OCI-LY1 (cell line): ENCODE data around the gene ZIC1.

Experiments used
- H2AFZ ChIP-seq: fragments of 200-600 bp; sonication (generic), shearing (Covaris generic); 2 replicates; pipeline ENCODE4 v1.6.0; 2014; ENCODE audit warnings: antibody characterized with exemption, mild to moderate bottlenecking, low read length
- H3F3A ChIP-seq: fragments of 200-600 bp; sonication (generic), shearing (Covaris generic); 2 replicates; pipeline ENCODE4 v1.6.0; 2014; ENCODE audit warnings: mild to moderate bottlenecking, antibody characterized with exemption, low read length, moderate library complexity; ENCODE audit not compliant: insufficient read depth
- H3K27ac ChIP-seq: fragments of 200-600 bp; sonication (generic); 2 replicates; pipeline ENCODE4 v1.5.1; 2014; ENCODE audit warnings: low read length, mixed run types, mild to moderate bottlenecking, low read depth; ENCODE audit not compliant: poor library complexity, severe bottlenecking
- H3K27me3 ChIP-seq: fragments of 200-600 bp; sonication (generic); 2 replicates; pipeline ENCODE4 v1.6.0; 2014; ENCODE audit warnings: antibody characterized with exemption, mild to moderate bottlenecking, low read length, moderate library complexity; ENCODE audit not compliant: insufficient read depth
- H3K36me3 ChIP-seq: fragments of 200-600 bp; sonication (generic); 2 replicates; pipeline ENCODE4 v1.6.1; 2014; ENCODE audit warnings: mild to moderate bottlenecking, antibody characterized with exemption, low read length, moderate library complexity, mixed read lengths; ENCODE audit not compliant: insufficient read depth
- H3K4me1 ChIP-seq: fragments of 200-600 bp; sonication (generic); 2 replicates; pipeline ENCODE4 v1.5.1; 2014; ENCODE audit warnings: mild to moderate bottlenecking, low read length, moderate library complexity; ENCODE audit not compliant: insufficient read depth, severe bottlenecking
- H3K4me2 ChIP-seq: fragments of 200-600 bp; sonication (generic), shearing (Covaris generic); 2 replicates; pipeline ENCODE4 v1.6.1; 2014; ENCODE audit warnings: low read length
- H3K4me3 ChIP-seq: fragments of 200-600 bp; sonication (generic); 2 replicates; pipeline ENCODE4 v1.5.1; 2014; ENCODE audit warnings: low read length, low read depth, mild to moderate bottlenecking, mixed read lengths; ENCODE audit not compliant: poor library complexity, severe bottlenecking
- H3K79me2 ChIP-seq: fragments of 200-600 bp; shearing (Covaris generic); 2 replicates; pipeline ENCODE4 v1.6.1; 2016; ENCODE audit warnings: mixed run types, low read length, mixed read lengths; ENCODE audit not compliant: insufficient read depth
- H3K9ac ChIP-seq: fragments of 200-600 bp; sonication (generic), shearing (Covaris generic); 2 replicates; pipeline ENCODE4 v1.6.1; 2014; ENCODE audit warnings: mild to moderate bottlenecking, low read length, mixed read lengths
- H3K9me2 ChIP-seq: fragments of 200-600 bp; sonication (generic), shearing (Covaris generic); 2 replicates; pipeline ENCODE4 v1.6.1; 2014; ENCODE audit warnings: low read depth, mild to moderate bottlenecking, low read length, mixed read lengths
- H3K9me3 ChIP-seq: fragments of 200-600 bp; shearing (Covaris generic); 2 replicates; pipeline ENCODE4 v1.6.1; 2014; ENCODE audit warnings: low read length, mixed read lengths
- H4K20me1 ChIP-seq: fragments of 200-600 bp; sonication (generic), shearing (Covaris generic); 2 replicates; pipeline ENCODE4 v1.6.0; 2016; ENCODE audit warnings: mild to moderate bottlenecking, low read length; ENCODE audit not compliant: insufficient read depth
- EZH2 ChIP-seq: fragments of 200-600 bp; sonication (generic), shearing (Covaris generic); IDR thresholded peaks from 2 replicates; pipeline ENCODE4 v1.8.0; 2017; ENCODE audit warnings: borderline replicate concordance, mixed run types, mild to moderate bottlenecking, antibody characterized with exemption, low read length, moderate library complexity, mixed read lengths
- TF ChIP-seq, protein P1 (sequence below): fragments of 200-600 bp; sonication (generic), shearing (Covaris generic); IDR thresholded peaks from 2 replicates; pipeline ENCODE4 v1.5.1; 2017; ENCODE audit warnings: mild to moderate bottlenecking, antibody characterized with exemption, low read length, moderate library complexity, mixed read lengths

ZIC1 gene

DNA sequence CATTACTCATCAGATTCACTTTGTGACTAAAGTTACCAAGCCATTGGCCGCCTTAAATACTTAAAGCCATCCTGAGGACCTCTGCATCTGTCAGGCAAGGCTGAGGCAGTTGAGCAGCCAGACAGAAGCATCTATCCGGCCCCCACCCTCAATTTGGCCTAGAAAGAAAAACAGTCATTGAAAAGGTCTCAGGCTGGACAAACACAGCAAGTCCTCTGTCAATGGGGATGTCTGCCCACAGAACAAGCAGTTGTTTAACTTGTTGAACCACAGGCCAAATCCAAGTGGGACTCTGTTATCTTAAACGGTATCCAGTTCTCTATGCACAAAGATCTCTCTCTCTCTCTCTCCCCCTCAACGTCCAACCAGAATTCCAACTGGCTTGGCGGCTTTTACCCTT lies 5.7 kb upstream of the ZIC1 start:
- H3K36me3 ChIP-seq: no peaks in the 10 kb centered on the region
- H3F3A ChIP-seq: no peaks in the 10 kb centered on the region
- H3K79me2 ChIP-seq: no peaks in the 10 kb centered on the region
- no peaks in the 10 kb centered on the region for H4K20me1 ChIP-seq
- no peaks in the 10 kb centered on the region for H3K9me2 ChIP-seq
- H3K27ac ChIP-seq: no peak overlapping the region
- no peak overlapping the region for H3K9ac ChIP-seq
- no peaks in the 10 kb centered on the region for H3K9me3 ChIP-seq
- no peak overlapping the region for H3K4me2 ChIP-seq
- no peak overlapping the region for H3K4me3 ChIP-seq
- H3K4me1 ChIP-seq: no peaks in the 10 kb centered on the region
- no peak overlapping the region for H2AFZ ChIP-seq
- TF ChIP-seq, protein P1, sequence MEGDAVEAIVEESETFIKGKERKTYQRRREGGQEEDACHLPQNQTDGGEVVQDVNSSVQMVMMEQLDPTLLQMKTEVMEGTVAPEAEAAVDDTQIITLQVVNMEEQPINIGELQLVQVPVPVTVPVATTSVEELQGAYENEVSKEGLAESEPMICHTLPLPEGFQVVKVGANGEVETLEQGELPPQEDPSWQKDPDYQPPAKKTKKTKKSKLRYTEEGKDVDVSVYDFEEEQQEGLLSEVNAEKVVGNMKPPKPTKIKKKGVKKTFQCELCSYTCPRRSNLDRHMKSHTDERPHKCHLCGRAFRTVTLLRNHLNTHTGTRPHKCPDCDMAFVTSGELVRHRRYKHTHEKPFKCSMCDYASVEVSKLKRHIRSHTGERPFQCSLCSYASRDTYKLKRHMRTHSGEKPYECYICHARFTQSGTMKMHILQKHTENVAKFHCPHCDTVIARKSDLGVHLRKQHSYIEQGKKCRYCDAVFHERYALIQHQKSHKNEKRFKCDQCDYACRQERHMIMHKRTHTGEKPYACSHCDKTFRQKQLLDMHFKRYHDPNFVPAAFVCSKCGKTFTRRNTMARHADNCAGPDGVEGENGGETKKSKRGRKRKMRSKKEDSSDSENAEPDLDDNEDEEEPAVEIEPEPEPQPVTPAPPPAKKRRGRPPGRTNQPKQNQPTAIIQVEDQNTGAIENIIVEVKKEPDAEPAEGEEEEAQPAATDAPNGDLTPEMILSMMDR: no peak
- TF ChIP-seq EZH2: no peak
- 0 out of 2 replicates have a peak, but pooled peaks cover 10% of the 10 kb centered on the region for H3K27me3 ChIP-seq

DNA sequence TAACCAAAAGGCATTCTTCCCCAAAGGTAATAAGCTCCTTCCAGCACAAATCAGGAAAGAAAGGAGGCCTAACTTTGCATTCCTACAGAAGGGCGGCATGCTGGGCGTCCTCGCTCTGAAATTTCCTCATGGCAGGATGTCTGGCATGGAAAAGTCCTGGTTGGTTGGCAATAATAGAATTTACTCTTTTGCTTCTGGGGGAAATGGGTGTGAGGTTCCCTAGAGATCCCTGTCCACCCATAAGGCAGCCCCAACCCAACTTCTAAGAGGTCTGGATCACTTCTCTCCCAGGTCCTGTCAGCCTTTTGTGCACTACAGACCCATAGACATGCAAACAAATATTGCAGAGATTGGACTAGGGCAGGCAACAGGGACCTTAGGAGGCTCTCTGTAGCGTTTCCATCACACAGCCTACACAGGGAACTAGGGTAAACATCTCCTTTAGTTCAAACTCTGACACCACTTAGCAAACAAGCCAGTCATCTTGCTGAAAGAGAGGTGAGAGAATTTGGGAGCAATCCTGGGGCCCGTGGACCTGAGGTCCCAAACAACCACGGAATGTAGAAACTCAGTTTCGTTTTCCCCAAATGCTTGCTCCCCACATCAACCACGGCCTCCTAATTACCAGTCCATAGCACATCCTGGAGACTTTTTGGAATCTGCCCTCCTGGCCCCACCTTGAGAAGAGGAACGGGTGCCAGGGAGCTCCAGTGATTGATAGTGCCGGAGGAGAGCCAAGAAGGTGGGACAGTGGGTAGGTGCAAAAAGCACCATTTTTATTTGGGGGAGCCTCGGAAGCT lies 5.0 kb upstream of the ZIC1 start:
- H3K4me3 ChIP-seq: no peak overlapping the region
- 0 out of 2 replicates have a peak, but pooled peaks cover 10% of the 10 kb centered on the region for H3K27me3 ChIP-seq
- H3K9ac ChIP-seq: no peak overlapping the region
- no peaks in the 10 kb centered on the region for H3K4me1 ChIP-seq
- H3F3A ChIP-seq: no peaks in the 10 kb centered on the region
- H3K27ac ChIP-seq: no peak overlapping the region
- H3K79me2 ChIP-seq: no peaks in the 10 kb centered on the region
- H3K9me2 ChIP-seq: no peaks in the 10 kb centered on the region
- no peaks in the 10 kb centered on the region for H4K20me1 ChIP-seq
- TF ChIP-seq EZH2: no peak
- TF ChIP-seq, protein P1: no peak
- no peak overlapping the region for H2AFZ ChIP-seq
- no peaks in the 10 kb centered on the region for H3K36me3 ChIP-seq
- H3K9me3 ChIP-seq: no peaks in the 10 kb centered on the region
- no peak overlapping the region for H3K4me2 ChIP-seq

DNA sequence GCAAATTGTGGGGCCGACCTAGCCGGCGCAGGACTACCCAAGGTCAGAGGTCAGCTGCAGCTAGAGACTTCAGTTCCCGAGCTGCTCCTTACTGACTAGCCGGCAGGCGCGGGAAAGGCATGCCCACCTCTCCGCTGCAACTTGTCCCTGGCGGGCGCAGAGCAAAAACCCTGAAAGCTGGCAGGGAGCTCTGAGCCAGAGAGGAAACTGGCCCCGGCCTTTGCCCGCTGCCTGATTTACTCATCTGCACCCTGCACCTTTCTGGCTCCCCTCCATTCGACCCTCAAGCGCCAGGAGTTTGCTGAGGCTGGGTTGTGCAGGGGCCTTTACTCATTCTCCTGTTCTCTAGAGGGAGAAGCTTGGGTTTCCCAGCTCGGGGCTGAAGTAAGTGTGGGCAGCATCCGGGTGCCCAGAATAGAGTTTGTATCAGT lies 4.3 kb upstream of the ZIC1 start:
- Histone ChIP-seq H4K20me1 (no peaks in the 10 kb centered on the region), H3K9me2 (no peaks in the 10 kb centered on the region), H3K27me3 (0 out of 2 replicates have a peak, but pooled peaks cover 10% of the 10 kb centered on the region), H3K4me1 (no peaks in the 10 kb centered on the region), H3K36me3 (no peaks in the 10 kb centered on the region), H3F3A (no peaks in the 10 kb centered on the region), H3K4me2 (no peak overlapping the region), H3K9me3 (no peaks in the 10 kb centered on the region), H3K9ac (no peak overlapping the region), H3K79me2 (no peaks in the 10 kb centered on the region), H3K4me3 (no peak overlapping the region), H3K27ac (no peak overlapping the region), H2AFZ (no peak overlapping the region)
- TF ChIP-seq, protein P1: no peak
- no peak for TF ChIP-seq EZH2
